ENCODE measurements around the gene C6orf47. TPM values are rescaled to one million over a fixed set of nuclear protein-coding genes. Genes with fewer than 3 reads are reported as not detected.

The C6orf47 gene
- total RNA-seq, 2 experiments from 2014 or later = 9.6 to 10.5 TPM

GRCh38 chr6:31693535-31693934 is 33.0 kb upstream of the C6orf47 start:
- ChIA-PET CTCF (interaction anchor here (1.8 kb wide), 1 partner anchor 95 kb away, joined by 5 read pairs; no protein-coding TSS in a partner anchor), POLR2A (no interaction called here)
- H3K9me3 ChIP-seq (ENCODE audit: control insufficient read depth in 1 of 2, insufficient read depth in 1 of 2, low read length in 2 of 2) = no peaks in the 10 kb centered on the region
- peaks cover under 1% of the 10 kb centered on the region for H3K4me1 ChIP-seq (ENCODE audit: insufficient read depth, low read length)
- H3K36me3 ChIP-seq (ENCODE audit: insufficient read depth, low read length) = peaks cover 80% of the 10 kb centered on the region
- intact Hi-C loops (cut with DNase I, micrococcal nuclease) = no loop called here
- ATAC-seq (ENCODE audit: poor library complexity) (no peak), DNase-seq (no peak)
- no peak overlapping the region for H3K4me3 Mint-ChIP-seq
- H3K36me3 Mint-ChIP-seq (ENCODE audit: low read depth) = peaks cover 86% of the 10 kb centered on the region
- no peak for TF ChIP-seq CTCF (IDR thresholded peaks at IDR 0.05)
- peak overlapping the region; percentile 27 for H3K27ac Mint-ChIP-seq
- no peaks in the 10 kb centered on the region for H3K9me3 Mint-ChIP-seq
- no peak overlapping the region for H3K4me3 ChIP-seq (ENCODE audit: low read length)
- H3K27me3 Mint-ChIP-seq = no peaks in the 10 kb centered on the region
- no peak overlapping the region for H3K27ac ChIP-seq (ENCODE audit: low read depth in 1 of 2, low read length in 2 of 2)
- no peaks in the 10 kb centered on the region for H3K27me3 ChIP-seq (ENCODE audit: control insufficient read depth in 1 of 2, insufficient read depth in 2 of 2, low read length in 2 of 2)
- H3K4me1 Mint-ChIP-seq (ENCODE audit: low read depth) = peaks cover 13% of the 10 kb centered on the region

- no peak for TF ChIP-seq CTCF (IDR thresholded peaks at IDR 0.05)
- POLR2A ChIA-PET = interaction anchor here (0.5 kb wide), 1 partner anchor 206 kb away, joined by 3 read pairs; no protein-coding TSS in a partner anchor
- peaks cover 88% of the 10 kb centered on the region for H3K36me3 Mint-ChIP-seq (ENCODE audit: low read depth)
- intact Hi-C loops (cut with DNase I, micrococcal nuclease) = no loop called here
- no peak overlapping the region for H3K4me3 ChIP-seq (ENCODE audit: low read length)
- H3K4me3 Mint-ChIP-seq = no peak overlapping the region
- CTCF ChIA-PET = interaction anchor here (1.8 kb wide), 1 partner anchor 94 kb away, joined by 5 read pairs; no protein-coding TSS in a partner anchor
- ATAC-seq (ENCODE audit: poor library complexity) (no peak), DNase-seq (no peak)
- peaks cover 86% of the 10 kb centered on the region for H3K36me3 ChIP-seq (ENCODE audit: insufficient read depth, low read length)
- H3K27me3 ChIP-seq (ENCODE audit: control insufficient read depth in 1 of 2, insufficient read depth in 2 of 2, low read length in 2 of 2) = no peaks in the 10 kb centered on the region
- no peaks in the 10 kb centered on the region for H3K4me1 ChIP-seq (ENCODE audit: insufficient read depth, low read length)
- H3K4me1 Mint-ChIP-seq (ENCODE audit: low read depth) = peaks cover 10% of the 10 kb centered on the region
- no peak overlapping the region for H3K27ac ChIP-seq (ENCODE audit: low read depth in 1 of 2, low read length in 2 of 2)
- peak overlapping the region; percentile 27 for H3K27ac Mint-ChIP-seq
- H3K9me3 Mint-ChIP-seq = no peaks in the 10 kb centered on the region
- no peaks in the 10 kb centered on the region for H3K9me3 ChIP-seq (ENCODE audit: control insufficient read depth in 1 of 2, insufficient read depth in 1 of 2, low read length in 2 of 2)
- H3K27me3 Mint-ChIP-seq = no peaks in the 10 kb centered on the region
Observed at GRCh38 chr6:31692886-31693285, 32.3 kb upstream of the C6orf47 start.

GRCh38 chr6:31692353-31692752 is 31.8 kb upstream of the C6orf47 start:
- ChIA-PET POLR2A (no interaction called here), CTCF (no interaction called here)
- TF ChIP-seq CTCF (IDR thresholded peaks at IDR 0.05) = no peak
- Mint-ChIP-seq H3K36me3 (ENCODE audit: low read depth) (peaks cover 88% of the 10 kb centered on the region), H3K4me3 (no peak overlapping the region), H3K9me3 (no peaks in the 10 kb centered on the region), H3K4me1 (ENCODE audit: low read depth) (peaks cover 4% of the 10 kb centered on the region), H3K27me3 (no peaks in the 10 kb centered on the region), H3K27ac (no peak overlapping the region)
- H3K27me3 ChIP-seq (ENCODE audit: control insufficient read depth in 1 of 2, insufficient read depth in 2 of 2, low read length in 2 of 2) = no peaks in the 10 kb centered on the region
- no peak overlapping the region for H3K4me3 ChIP-seq (ENCODE audit: low read length)
- H3K4me1 ChIP-seq (ENCODE audit: insufficient read depth, low read length) = no peaks in the 10 kb centered on the region
- H3K9me3 ChIP-seq (ENCODE audit: control insufficient read depth in 1 of 2, insufficient read depth in 1 of 2, low read length in 2 of 2) = no peaks in the 10 kb centered on the region
- no peak overlapping the region for H3K27ac ChIP-seq (ENCODE audit: low read depth in 1 of 2, low read length in 2 of 2)
- ATAC-seq (ENCODE audit: poor library complexity) (no peak), DNase-seq (no peak)
- peaks cover 86% of the 10 kb centered on the region for H3K36me3 ChIP-seq (ENCODE audit: insufficient read depth, low read length)
- intact Hi-C loops (cut with DNase I, micrococcal nuclease) = no loop called here

All from CD4-positive, alpha-beta T cell (primary cell).